Heart left ventricle (tissue), 16 donors: ENCODE results near the gene PPFIA2. TPM values are rescaled to one million over a fixed set of nuclear protein-coding genes. Genes with fewer than 3 reads are reported as not detected.

Experiments used
- ATAC-seq, 4 donors: fragments of 200-7000 bp; cut with Tn5 transposase; one replicate each; pipeline ENCODE4 v1.9.1; 2020 to 2022; ENCODE audit warnings: moderate library complexity in 4 of 4, mild to moderate bottlenecking in 3 of 4, moderate number of reproducible peaks in 1 of 4
- DNase-seq, 5 donors: peaks; one replicate each; pipeline ENCODE4 v3.0.0-alpha.2; 2020
- H3K27ac ChIP-seq, 12 donors: fragments of 200-600 bp; sonication (generic) in 4 of 12; one replicate each; pipeline versions ENCODE4 v1.5.0 to v1.8.0; 2016 to 2022; ENCODE audit warnings: mild to moderate bottlenecking in 2 of 12
- H3K27me3 ChIP-seq, 9 donors: fragments of 200-600 bp; sonication (generic) in 2 of 9; one replicate each; pipeline versions ENCODE4 v1.5.1 to v1.8.0; 2016 to 2022; ENCODE audit warnings: mild to moderate bottlenecking in 3 of 9
- H3K36me3 ChIP-seq, 9 donors: fragments of 200-600 bp; sonication (generic) in 2 of 9; one replicate each; pipeline versions ENCODE4 v1.5.0 to v1.8.0; 2018 to 2022; ENCODE audit warnings: mild to moderate bottlenecking in 2 of 9
- H3K4me1 ChIP-seq, 12 donors: fragments of 200-600 bp; sonication (generic) in 4 of 12; one replicate each; pipeline versions ENCODE4 v1.5.0 to v1.8.0; 2016 to 2022; ENCODE audit warnings: mild to moderate bottlenecking in 3 of 12
- H3K4me3 ChIP-seq, 12 donors: fragments of 200-600 bp; sonication (generic) in 4 of 12; one replicate each; pipeline versions ENCODE4 v1.5.0 to v1.8.0; 2017 to 2022; ENCODE audit warnings: mild to moderate bottlenecking in 9 of 12, moderate library complexity in 4 of 12
- H3K9me3 ChIP-seq, 12 donors: fragments of 200-600 bp; sonication (generic) in 4 of 12; one replicate each; pipeline versions ENCODE4 v1.5.0 to v1.8.0; 2016 to 2022; ENCODE audit warnings: mild to moderate bottlenecking in 1 of 12
- CTCF ChIP-seq, 12 donors: fragments of 200-600 bp; sonication (generic) in 4 of 12; IDR thresholded peaks; one replicate each; pipeline versions ENCODE4 v1.5.0 to v1.8.0; 2018 to 2022; ENCODE audit warnings: antibody characterized with exemption in 12 of 12, mild to moderate bottlenecking in 5 of 12
- POLR2A ChIP-seq, 2 donors: fragments of 450-650 bp; IDR thresholded peaks; one replicate each; pipeline ENCODE4 v1.6.1; 2017; ENCODE audit warnings: antibody characterized with exemption in 2 of 2, mild to moderate bottlenecking in 2 of 2, moderate library complexity in 2 of 2
- WGBS, 4 donors: extraction: QIAGEN DNeasy Blood & Tissue Kit in 2 of 4; methylation state at CpG; one replicate each; pipeline versions ENCODE4 v1.1.5 to v1.1.7; 2013 to 2018; 5-methylcytosine and 5-hydroxymethylcytosine counted together
- intact Hi-C, 10 donors: fragments of 100-400 bp; cut with DNase I; formaldehyde crosslinking; loops; one replicate each; pipeline versions ENCODE4 v1.11.1 to v1.14.2; 2022
- polyA plus RNA-seq, 2 donors: library from polyadenylated mRNA; stranded (reverse); fragments of 200-250 nt; gene quantifications; one replicate each; pipeline ENCODE4 v1.2.3, GENCODE V29; 2013
- total RNA-seq, 9 donors: library from RNA; depleted of rRNA in 2 of 9; stranded (reverse); fragments of >200 nt in 2 of 9; fragmentation: NEBNext Ultra II Directional in 3 of 9; extraction: Animal tissue kit (Norgen Biotek cat#: 25700) in 3 of 9; gene quantifications; one replicate each; pipeline versions ENCODE4 v1.1.0 to v1.2.4, GENCODE V29; 2016 to 2023
- donor health status: ischemic (EF 13 %, LVEDD 7.1; RV severe dilation, severe dysfunction).
- donor health status: healthy with polysubstance abuse.
- donor health status: DM: no; HTN: yes; CAD: no.
- donor health status: DM: no; HTN: no; CAD: no.
- donor health status: ischemic (EF 25% LVEDD 6.9; RV normal size, moderate dysfunction).
- donor health status: ischemic (EF 25% LVEDD 5.7; RV mildly dilated, moderate dysfunction).
- donor health status: healthy.
- donor health status: DM: yes; HTN: yes; CAD: no.
- donor health status: ischemic (EF 35%, LVEDD 5.7; RV mildly dilated, moderate dysfunction).
- donor health status: nonischemic (EF 11% LVEDD 7.7; RV severe dilation, severe dysfunction).
- donor health status: DM: yes; HTN: yes; CAD: no.
- donor health status: PGD.
- donor health status: ischemic (EF 29% LVEDD 5.4; RV normal size, mild dysfunction).
- donor health status: nonischemic (EF 23%, LVEDD 6.1; RV moderate dilation, normal function).

Gene PPFIA2
- total and polyA plus RNA-seq, 11 donors = 0.08 to 1.3 (median 0.49) TPM; not detected in 3

GRCh38 chr12:81350309-81350708, 408.8 kb downstream of the PPFIA2 start:
- intact Hi-C loops = no loop called here
- 58 to 73% (median 65%) methylated on average over 2 of the region's 2 CpGs for WGBS, 4 donors
- TF ChIP-seq CTCF (IDR thresholded peaks at IDR 0.05) = no peak
- TF ChIP-seq POLR2A (IDR thresholded peaks at IDR 0.05) = no peak

GRCh38 chr12:81347404-81347803, 411.7 kb downstream of the PPFIA2 start:
- no peak overlapping the region for H3K27ac ChIP-seq
- no peak overlapping the region for H3K4me3 ChIP-seq
- H3K4me1 ChIP-seq = no peaks in the 10 kb centered on the region
- no peaks in the 10 kb centered on the region for H3K9me3 ChIP-seq
- WGBS, 4 donors = 83 to 84% (median 83%) methylated on average over 5 of the region's 5 CpGs
- intact Hi-C loops = no loop called here
- H3K27me3 ChIP-seq = no peaks in the 10 kb centered on the region
- H3K36me3 ChIP-seq = no peaks in the 10 kb centered on the region
- TF ChIP-seq POLR2A (IDR thresholded peaks at IDR 0.05) (no peak), CTCF (IDR thresholded peaks at IDR 0.05) (no peak)
- ATAC-seq (no peak), DNase-seq (no peak)

More at GRCh38 chr12:81350309-81350708, 408.8 kb downstream of the PPFIA2 start:
- ATAC-seq = no peak
- Histone ChIP-seq H3K4me3 (no peak overlapping the region), H3K27me3 (no peaks in the 10 kb centered on the region), H3K9me3 (no peaks in the 10 kb centered on the region), H3K27ac (no peak overlapping the region), H3K36me3 (no peaks in the 10 kb centered on the region), H3K4me1 (no peaks in the 10 kb centered on the region)
- no peak for DNase-seq

- no peak for ATAC-seq
- intact Hi-C loops = no loop called here
- Histone ChIP-seq H3K27ac (no peak overlapping the region), H3K9me3 (no peaks in the 10 kb centered on the region), H3K27me3 (no peaks in the 10 kb centered on the region), H3K36me3 (no peaks in the 10 kb centered on the region), H3K4me1 (no peaks in the 10 kb centered on the region), H3K4me3 (no peak overlapping the region)
- no peak for DNase-seq
- no peak for TF ChIP-seq CTCF (IDR thresholded peaks at IDR 0.05)
- no peak for TF ChIP-seq POLR2A (IDR thresholded peaks at IDR 0.05)
- 68 to 78% (median 70%) methylated on average over 5 of the region's 5 CpGs for whole genome bisulfite sequencing, 4 donors
These were observed 418.2 kb downstream of the PPFIA2 start for GRCh38 chr12:81340910-81341309.

DNA sequence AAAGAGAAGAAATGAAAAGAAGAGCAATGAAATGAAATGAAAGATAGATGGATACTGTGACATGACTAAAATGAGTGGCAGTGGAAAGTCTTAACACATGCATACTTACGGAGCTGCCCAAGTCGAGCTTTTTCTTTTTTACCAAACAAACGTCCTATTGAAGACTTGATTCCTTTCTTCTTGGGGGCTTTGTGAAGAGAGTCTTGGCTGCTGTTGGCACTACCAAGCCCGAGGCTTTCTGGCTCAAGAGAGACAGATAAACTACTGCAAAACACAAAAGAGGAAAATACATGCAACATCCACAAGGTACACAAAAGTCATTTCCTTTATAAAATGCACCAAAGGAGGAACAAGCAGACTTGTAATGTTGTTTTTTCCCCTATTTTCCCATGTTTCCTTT, 420.1 kb downstream of the PPFIA2 start:
- Histone ChIP-seq H3K4me1 (no peaks in the 10 kb centered on the region), H3K36me3 (no peaks in the 10 kb centered on the region), H3K27ac (no peak overlapping the region), H3K9me3 (no peaks in the 10 kb centered on the region), H3K27me3 (no peaks in the 10 kb centered on the region), H3K4me3 (no peak overlapping the region)
- intact Hi-C loops = no loop called here
- TF ChIP-seq CTCF (IDR thresholded peaks at IDR 0.05) (no peak), POLR2A (IDR thresholded peaks at IDR 0.05) (no peak)
- DNase-seq = no peak
- WGBS, 4 donors = 69 to 71% (median 70%) methylated on average over 4 of the region's 4 CpGs
- no peak for ATAC-seq
